Measurements from ENCODE around the gene RAD51B.

RAD51B gene

GRCh38 chr14:68260121-68260520 is 440.5 kb downstream of the RAD51B start:
- no peak for ATAC-seq

GRCh38 chr14:68261092-68261842 is 441.7 kb downstream of the RAD51B start:
- ATAC-seq, result peak in 1 of 2 donors; percentile 27

GRCh38 chr14:68262567-68262966 is 443.0 kb downstream of the RAD51B start:
- ATAC-seq, result no peak

- ATAC-seq, result no peak
Measured at GRCh38 chr14:68263563-68264259, 444.1 kb downstream of the RAD51B start.

DNA sequence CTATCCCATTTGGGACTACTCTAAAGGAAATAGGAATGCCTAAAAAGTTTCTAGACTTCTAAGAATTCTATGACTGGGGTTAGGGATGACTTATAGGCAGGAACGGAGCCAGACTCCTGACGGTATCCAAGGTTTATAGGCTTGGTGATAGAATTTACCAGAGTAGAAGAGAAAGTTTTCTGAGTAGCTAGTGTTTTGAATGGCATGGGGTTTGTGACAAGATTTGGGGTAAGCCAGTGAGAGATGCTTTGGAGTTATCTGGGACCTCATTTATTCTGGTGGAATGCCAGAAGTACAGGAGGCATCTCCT is 444.6 kb downstream of the RAD51B start:
- ATAC-seq, result no peak

DNA sequence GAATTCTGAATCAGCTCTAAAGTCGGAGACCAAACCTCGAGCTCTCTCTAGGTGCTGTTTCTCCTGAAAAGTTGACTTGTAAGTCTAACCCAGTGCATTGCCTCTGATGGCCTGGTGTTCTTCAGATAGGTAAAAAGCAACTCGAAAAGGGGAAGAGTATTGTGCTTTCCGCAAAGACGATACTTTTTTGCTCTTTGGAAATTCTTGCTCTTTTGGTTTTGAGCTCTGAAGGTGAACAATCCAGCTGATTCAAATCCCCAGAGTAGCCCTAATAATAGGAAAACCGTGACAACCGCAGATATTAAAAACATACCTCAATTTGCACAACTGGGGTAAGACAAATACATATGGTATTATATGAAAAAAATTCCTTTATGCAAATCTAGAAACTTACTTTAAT is 447.4 kb downstream of the RAD51B start:
- ATAC-seq, result peak; percentile 33 to 37

- ATAC-seq, result peak; percentile 22 to 56
Measured at GRCh38 chr14:68268197-68268596, 448.6 kb downstream of the RAD51B start.

DNA sequence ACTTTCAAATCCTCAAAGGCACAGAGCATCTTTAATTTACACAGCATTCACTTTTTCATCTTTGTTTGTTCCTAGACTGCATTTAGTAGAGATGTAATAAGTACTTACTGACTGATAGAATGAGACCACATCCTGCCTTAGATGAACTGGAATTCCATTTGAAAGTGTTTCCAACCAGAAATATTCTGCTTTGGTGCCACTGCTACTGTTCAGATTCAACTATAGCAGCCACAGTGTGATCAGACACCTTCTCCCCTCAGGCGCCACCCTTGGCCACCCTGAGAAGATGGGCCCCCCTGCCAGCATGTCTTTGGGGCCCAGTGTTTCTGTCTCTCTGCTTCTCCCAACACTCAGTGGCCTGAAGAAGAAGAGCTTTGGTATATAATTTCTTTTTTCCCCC is 449.1 kb downstream of the RAD51B start:
- no peak for ATAC-seq

GRCh38 chr14:68269136-68269927 is 449.8 kb downstream of the RAD51B start:
- ATAC-seq, result no peak

GRCh38 chr14:68270342-68270741 is 450.8 kb downstream of the RAD51B start:
- ATAC-seq, result no peak

GRCh38 chr14:68271913-68272391 is 452.4 kb downstream of the RAD51B start:
- peak in 1 of 2 donors; percentile 8 for ATAC-seq

DNA sequence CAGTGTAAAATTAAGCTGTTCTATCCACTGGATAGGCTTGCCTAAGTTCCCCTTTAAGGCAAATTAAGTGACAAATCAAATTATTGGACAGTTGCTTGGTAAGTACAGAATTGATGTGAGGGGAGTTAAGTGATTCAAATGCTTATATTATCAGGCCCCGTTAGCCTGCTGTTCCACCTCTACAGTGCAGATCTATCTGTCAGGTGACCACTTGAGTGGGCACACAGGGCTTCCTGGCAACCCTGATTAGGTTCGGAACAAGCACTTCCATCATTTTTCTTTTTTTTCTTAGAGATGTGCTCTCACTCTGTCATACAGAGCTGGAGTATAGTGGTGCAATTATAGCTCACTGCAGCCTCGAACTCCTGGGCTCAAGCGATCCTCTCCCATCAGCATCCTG is 453.8 kb downstream of the RAD51B start:
- no peak for ATAC-seq

DNA sequence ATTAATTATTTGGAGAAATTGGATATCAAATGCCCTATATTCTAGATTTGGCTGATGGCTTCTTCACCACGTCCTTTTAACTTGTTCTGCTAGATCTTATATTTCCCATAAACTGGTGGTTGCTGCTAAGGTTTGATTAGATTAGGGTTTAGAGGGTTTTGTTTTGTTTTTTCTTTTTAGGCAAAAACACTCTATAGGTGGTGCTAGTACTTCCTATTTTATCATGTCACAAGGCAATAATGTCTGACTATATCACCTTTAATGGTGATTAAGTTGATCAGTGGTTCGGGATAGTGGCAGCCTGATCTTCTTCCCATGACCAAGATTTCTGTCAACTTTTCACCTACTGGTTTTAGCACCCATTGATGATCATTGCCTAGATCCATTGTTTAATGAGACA is 455.1 kb downstream of the RAD51B start:
- ATAC-seq, result no peak

DNA sequence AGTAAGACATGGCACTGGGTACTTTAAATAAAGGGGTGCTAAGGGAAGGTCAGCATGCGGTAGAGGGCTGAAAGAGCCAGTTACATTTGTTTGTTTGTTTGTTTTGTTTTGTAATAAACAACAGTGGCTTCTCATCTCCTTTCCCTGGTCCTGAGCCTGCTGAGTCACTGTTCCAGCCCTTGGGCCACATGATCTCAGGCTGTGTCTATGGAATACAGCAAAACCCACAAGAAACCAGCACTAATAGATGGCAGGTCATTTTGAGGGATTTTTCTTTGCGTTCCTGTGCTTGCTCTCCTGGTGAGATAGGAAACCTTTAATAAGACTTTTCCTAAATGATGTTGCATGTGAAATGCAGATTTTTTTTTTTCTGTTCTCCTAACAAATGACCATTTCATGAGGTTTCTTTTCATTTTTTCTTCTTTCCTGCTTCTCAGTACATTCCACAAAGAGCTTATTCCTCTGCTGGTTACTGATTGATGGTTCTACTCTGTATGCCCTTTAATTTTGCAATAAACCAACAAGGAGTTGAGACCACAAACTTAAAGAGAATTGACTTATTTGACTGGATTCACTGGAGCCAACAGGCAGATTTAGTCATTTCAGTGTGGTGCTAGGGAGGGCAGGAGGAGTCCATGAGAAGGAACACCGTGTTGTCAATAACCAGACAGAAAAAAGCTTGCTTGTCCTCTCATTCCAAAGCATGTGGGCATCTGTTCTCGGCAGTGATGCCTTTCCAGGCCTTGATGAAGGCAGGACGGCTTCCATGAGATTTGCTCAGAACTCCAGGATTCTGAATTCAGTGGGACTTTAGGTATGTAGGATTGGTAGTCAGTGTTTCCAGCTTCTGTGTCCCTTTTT is 459.2 kb downstream of the RAD51B start:
- no peak for ATAC-seq

DNA sequence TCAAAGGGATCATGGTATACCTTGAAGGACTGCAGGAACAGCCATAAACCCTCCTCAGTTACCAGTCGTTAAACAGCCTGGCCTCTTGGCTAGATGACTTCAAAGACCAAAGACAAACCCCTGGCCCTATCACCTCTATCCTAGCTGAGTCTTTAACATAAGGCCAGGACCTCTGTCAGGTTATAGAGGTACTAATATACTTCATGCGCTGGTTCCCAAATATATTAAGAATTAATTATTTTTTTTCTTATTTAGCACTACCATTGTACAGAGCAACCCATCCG is 459.8 kb downstream of the RAD51B start:
- ATAC-seq, result no peak

DNA sequence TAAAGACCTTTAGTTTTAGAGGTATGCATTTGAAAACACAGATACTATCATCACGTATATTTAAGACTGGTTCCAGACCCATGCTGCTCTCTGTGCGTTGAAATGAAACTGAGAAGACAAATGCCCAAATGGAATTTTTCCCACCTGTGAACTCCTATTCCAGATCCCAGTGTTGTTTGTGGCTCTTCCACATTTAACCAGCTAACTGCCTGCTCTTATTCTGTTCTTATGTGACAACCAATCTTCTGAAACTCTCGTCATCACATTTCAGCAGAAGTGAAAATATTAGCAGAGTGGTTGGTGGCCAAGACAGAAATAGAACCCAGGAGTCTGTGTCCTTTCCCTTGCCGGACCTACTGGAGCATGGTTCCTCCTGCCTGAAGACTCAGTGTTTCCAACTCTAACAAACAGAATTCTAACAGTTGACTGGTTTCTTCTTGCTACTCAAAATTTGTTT is 460.2 kb downstream of the RAD51B start:
- no peak for ATAC-seq

DNA sequence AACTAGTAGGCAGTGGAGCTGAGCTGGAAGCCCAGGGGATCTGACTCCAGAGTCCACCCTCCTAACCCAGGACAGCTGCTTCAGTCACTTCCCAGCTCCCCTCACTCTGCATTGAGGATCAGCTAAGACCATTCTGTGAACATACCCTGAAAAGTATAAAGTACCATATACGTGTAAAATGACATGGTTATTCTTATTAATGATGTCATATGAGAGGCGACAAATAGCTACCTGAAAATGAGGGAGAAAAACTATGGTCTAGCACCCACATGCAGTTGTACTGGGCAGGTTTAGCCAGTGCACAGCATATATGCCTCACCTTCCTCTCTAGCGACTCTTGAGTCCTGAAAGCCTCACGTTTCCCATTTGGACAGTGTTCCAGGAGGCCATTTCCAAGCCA is 461.9 kb downstream of the RAD51B start:
- ATAC-seq, result no peak

- ATAC-seq, result peak; percentile 76 to 77
Measured at GRCh38 chr14:68282479-68283377, 463.1 kb downstream of the RAD51B start.

GRCh38 chr14:68283378-68284123 is 464.0 kb downstream of the RAD51B start:
- ATAC-seq, result peak; percentile 12 to 32

DNA sequence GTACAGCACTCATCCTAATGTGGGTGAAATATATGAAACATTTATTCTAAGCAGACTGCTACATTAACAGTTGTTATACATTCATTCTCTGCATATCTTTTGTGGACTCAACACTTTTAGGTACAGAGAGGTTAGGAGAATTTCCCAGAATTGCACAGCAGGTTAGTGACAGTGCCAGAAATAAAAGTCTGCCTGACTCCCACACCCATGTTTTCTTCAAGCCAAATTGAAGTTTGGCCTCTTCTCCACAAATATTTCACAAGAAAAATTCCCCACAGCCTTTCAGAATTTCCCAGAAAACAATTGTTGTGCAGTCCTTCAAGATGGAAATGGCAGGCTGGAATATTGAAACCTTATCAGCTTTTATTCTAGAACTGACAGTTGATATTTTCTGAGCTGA is 464.8 kb downstream of the RAD51B start:
- ATAC-seq, result no peak

DNA sequence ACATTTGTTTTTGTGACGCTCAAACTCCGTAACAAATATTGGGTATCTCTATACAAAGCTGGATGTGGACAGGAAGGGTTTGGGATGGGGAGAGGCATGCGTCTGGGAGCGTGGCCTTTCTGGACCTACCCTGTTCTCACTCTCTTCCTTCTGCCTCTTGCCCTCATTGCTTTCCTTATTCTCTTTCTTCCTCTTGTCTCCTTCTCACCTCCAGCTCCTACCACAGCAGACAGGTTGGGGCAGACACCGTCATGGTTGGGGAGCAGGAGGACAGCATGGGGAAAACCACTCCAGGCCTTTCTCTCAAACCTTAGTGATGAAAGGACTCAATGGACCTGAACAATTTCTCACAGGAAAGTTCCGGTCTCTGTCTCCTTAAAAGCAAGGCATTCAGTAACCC is 465.3 kb downstream of the RAD51B start:
- ATAC-seq, result no peak

Measured in activated CD4-positive, CD25-positive, alpha-beta regulatory T cell treated with anti-CD3 and anti-CD28 coated beads, Interleukin-2, amount 50 U/mL, for 24 hours (primary cell).